B cell (primary cell): ENCODE measurements around the gene GAB4. TPM values are rescaled to one million over a fixed set of nuclear protein-coding genes. Genes with fewer than 3 reads are reported as not detected.

ENCODE experiments used
- ATAC-seq: fragments of 200-7000 bp; cut with Tn5 transposase; one replicate; pipeline ENCODE4 v1.10.0; 2021; ENCODE audit warnings: low read depth, mild to moderate bottlenecking, moderate number of reproducible peaks, moderate library complexity
- CTCF ChIA-PET: fragments of 350-600 bp; sonication (Branson Sonifier 250); formaldehyde crosslinking; loops from one replicate; lab custom pipeline; 2021; ENCODE audit warnings: antibody characterized with exemption, inconsistent platforms; lab: Charles Lee
- POLR2A ChIA-PET: fragments of 350-600 bp; sonication (Branson Sonifier 250); formaldehyde crosslinking; loops from one replicate; lab custom pipeline; 2021; ENCODE audit warnings: antibody characterized with exemption; lab: Charles Lee
- DNase-seq: peaks from one replicate; pipeline ENCODE4 v3.0.0; 2013
- H2AFZ ChIP-seq: 2 replicates; pipeline ENCODE4 v1.6.1; 2012; ENCODE audit warnings: mild to moderate bottlenecking, low read depth, low read length; ENCODE audit not compliant: insufficient read depth, poor library complexity, severe bottlenecking
- H3K27ac ChIP-seq, 2 donors: 1 replicate in 1 of 2; 2 replicates in 1 of 2; pipeline ENCODE4 v1.5.1; 2012 to 2013; ENCODE audit warnings: low read length in 2 of 2, mild to moderate bottlenecking in 2 of 2, moderate library complexity in 1 of 2
- H3K27me3 ChIP-seq, 4 experiments: fragments of 200-600 bp in 1 of 4; sonication (generic) in 1 of 4; replicated peaks in 1 of 4; 1 replicate in 2 of 4; 2 replicates in 2 of 4; pipeline versions ENCODE4 v1.6.1 to v1.7.0; 2013 to 2016; ENCODE audit warnings: low read length in 3 of 4, mild to moderate bottlenecking in 2 of 4, mixed read lengths in 1 of 4, moderate library complexity in 1 of 4; ENCODE audit not compliant: insufficient read depth in 4 of 4, control insufficient read depth in 3 of 4; ENCODE audit errors: control extremely low read depth in 1 of 4
- H3K36me3 ChIP-seq, 2 experiments: replicated peaks in 1 of 2; 1 replicate in 1 of 2; 2 replicates in 1 of 2; pipeline versions ENCODE4 v1.6.1 to v1.7.1; 2013; ENCODE audit warnings: low read length in 1 of 2; ENCODE audit not compliant: insufficient read depth in 2 of 2, control insufficient read depth in 1 of 2; ENCODE audit errors: control extremely low read depth in 1 of 2, extremely low read depth in 1 of 2
- H3K4me1 ChIP-seq, 2 donors: fragments of 200-600 bp in 1 of 2; sonication (generic) in 1 of 2; 1 replicate in 1 of 2; 2 replicates in 1 of 2; pipeline versions ENCODE4 v1.5.1 to v1.6.1; 2013 to 2017; ENCODE audit warnings: low read length in 2 of 2; ENCODE audit not compliant: control insufficient read depth in 2 of 2, insufficient read depth in 2 of 2
- H3K4me2 ChIP-seq: replicated peaks from 2 replicates; pipeline ENCODE3; 2012; ENCODE audit warnings: mild to moderate bottlenecking, low read depth, low read length; ENCODE audit not compliant: poor library complexity, severe bottlenecking
- H3K4me3 ChIP-seq, 5 experiments: fragments of 200-600 bp in 1 of 5; sonication (generic) in 1 of 5; 1 replicate in 3 of 5; 2 replicates in 2 of 5; pipeline versions ENCODE4 v1.5.1 to v1.7.0; 2011 to 2016; ENCODE audit warnings: low read length in 4 of 5, mild to moderate bottlenecking in 4 of 5, low read depth in 2 of 5, control low read depth in 1 of 5, moderate library complexity in 1 of 5; ENCODE audit not compliant: insufficient read depth in 1 of 5; ENCODE audit errors: control extremely low read depth in 1 of 5, extremely low read depth in 1 of 5
- H3K79me2 ChIP-seq: fragments of 200-600 bp; sonication (generic); one replicate; pipeline ENCODE4 v1.6.0; 2016; ENCODE audit warnings: low read length; ENCODE audit not compliant: control insufficient read depth, insufficient read depth
- H3K9ac ChIP-seq: fragments of 200-600 bp; sonication (generic); 2 replicates; pipeline ENCODE4 v1.6.1; 2017; ENCODE audit warnings: mild to moderate bottlenecking, low read length, moderate library complexity
- H3K9me3 ChIP-seq, 3 donors: one replicate each; pipeline versions ENCODE4 v1.6.1 to v1.7.1; 2013; ENCODE audit warnings: low read length in 2 of 3; ENCODE audit not compliant: control insufficient read depth in 2 of 3, insufficient read depth in 1 of 3; ENCODE audit errors: control extremely low read depth in 1 of 3
- H4K20me1 ChIP-seq: 2 replicates; pipeline ENCODE4 v1.6.0; 2012; ENCODE audit warnings: mild to moderate bottlenecking, low read length; ENCODE audit not compliant: insufficient read depth, control insufficient read depth, poor library complexity, severe bottlenecking
- H3K27ac Mint-ChIP-seq: one replicate; pipeline ENCODE4 v1.8.0; 2021; ENCODE audit warnings: mixed read lengths
- H3K27me3 Mint-ChIP-seq: one replicate; pipeline ENCODE4 v1.8.0; 2021; ENCODE audit warnings: mixed read lengths
- H3K4me1 Mint-ChIP-seq: one replicate; pipeline ENCODE4 v1.8.0; 2021; ENCODE audit warnings: mixed read lengths
- H3K4me3 Mint-ChIP-seq: one replicate; pipeline ENCODE4 v1.8.0; 2021; ENCODE audit warnings: mixed read lengths
- H3K9me3 Mint-ChIP-seq: one replicate; pipeline ENCODE4 v1.8.0; 2022; ENCODE audit warnings: mixed read lengths; ENCODE audit not compliant: insufficient read depth
- EZH2 ChIP-seq: IDR thresholded peaks from 2 replicates; pipeline ENCODE4 v1.6.1; 2012; ENCODE audit warnings: borderline replicate concordance, low read depth, mild to moderate bottlenecking, moderate library complexity, low read length; ENCODE audit not compliant: insufficient read depth, poor library complexity, severe bottlenecking
- WGBS: methylation state at CpG from one replicate; pipeline ENCODE4 v1.1.5; 2013; ENCODE audit warnings: missing lambda C conversion rate; ENCODE audit not compliant: insufficient coverage; 5-methylcytosine and 5-hydroxymethylcytosine counted together
- intact Hi-C: fragments of 100-400 bp; cut with micrococcal nuclease; formaldehyde crosslinking; loops from one replicate; pipeline ENCODE4 v1.10.0; 2022
- polyA plus RNA-seq: library from polyadenylated mRNA; depleted of rRNA; stranded (reverse); fragments of >200 nt; gene quantifications from 2 replicates; pipeline ENCODE4 v1.2.3, GENCODE V29; 2012
- total RNA-seq, 2 donors: library from RNA; stranded (reverse); fragments of 120-200 nt in 1 of 2; gene quantifications; 1 replicate in 1 of 2; 2 replicates in 1 of 2; pipeline versions ENCODE4 v1.2.3 to v1.2.4, GENCODE V29; 2013 to 2022
- TF ChIP-seq, protein P1 (sequence below): fragments of 200-600 bp; IDR thresholded peaks from one replicate; pipeline ENCODE4 v1.8.0; 2022; ENCODE audit warnings: antibody characterized with exemption, mild to moderate bottlenecking

Gene GAB4
- total and polyA plus RNA-seq, 2 donors (not counting 1 experiment from before 2014, with no cell fraction given) = not detected

DNA sequence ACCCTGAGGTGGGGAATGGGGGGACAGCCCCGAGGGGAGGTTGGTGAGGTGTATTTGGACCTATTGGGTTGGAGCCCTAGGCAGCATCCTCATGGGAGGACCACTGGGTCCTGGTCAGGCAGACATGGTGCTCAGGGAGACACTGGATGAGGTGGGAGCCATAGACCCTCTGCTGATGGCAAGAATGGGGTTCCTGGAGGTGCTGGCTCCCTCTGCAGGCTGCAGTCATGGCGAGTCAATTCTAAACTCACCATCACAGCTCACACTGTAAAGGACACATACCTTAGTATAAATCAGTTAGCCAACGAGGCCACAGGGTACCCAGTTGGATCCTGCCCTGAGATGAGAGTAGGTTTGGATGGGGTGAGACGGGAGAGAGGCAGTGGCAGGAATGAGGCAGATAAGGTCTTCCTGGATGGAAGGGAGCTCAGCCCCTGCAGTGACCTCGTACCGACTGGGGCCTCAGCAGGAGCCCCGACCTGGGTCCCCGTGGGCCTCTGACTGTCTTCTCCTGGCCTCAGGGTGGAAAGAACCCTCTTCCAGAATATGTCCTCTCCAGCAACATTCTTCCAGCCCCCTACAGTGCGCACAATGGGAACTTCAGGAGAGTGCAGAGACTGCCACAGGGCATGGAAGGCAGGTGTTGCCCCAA, 1.7 kb upstream of the GAB4 start:
- Histone ChIP-seq H3K9me3 (peaks cover 0 to 11% (median 0%) of the 10 kb centered on the region in 3 donors), H3K27me3 (peaks cover 0 to 20% (median 2%) of the 10 kb centered on the region in 4 experiments), H3K27ac (no peak overlapping the region), H3K79me2 (no peaks in the 10 kb centered on the region), H2AFZ (no peak overlapping the region), H4K20me1 (no peaks in the 10 kb centered on the region), H3K9ac (no peak overlapping the region), H3K4me2 (no peak overlapping the region), H3K4me3 (no peak overlapping the region), H3K36me3 (no peaks in the 10 kb centered on the region), H3K4me1 (no peaks in the 10 kb centered on the region)
- no peak for TF ChIP-seq EZH2
- TF ChIP-seq, protein P1, sequence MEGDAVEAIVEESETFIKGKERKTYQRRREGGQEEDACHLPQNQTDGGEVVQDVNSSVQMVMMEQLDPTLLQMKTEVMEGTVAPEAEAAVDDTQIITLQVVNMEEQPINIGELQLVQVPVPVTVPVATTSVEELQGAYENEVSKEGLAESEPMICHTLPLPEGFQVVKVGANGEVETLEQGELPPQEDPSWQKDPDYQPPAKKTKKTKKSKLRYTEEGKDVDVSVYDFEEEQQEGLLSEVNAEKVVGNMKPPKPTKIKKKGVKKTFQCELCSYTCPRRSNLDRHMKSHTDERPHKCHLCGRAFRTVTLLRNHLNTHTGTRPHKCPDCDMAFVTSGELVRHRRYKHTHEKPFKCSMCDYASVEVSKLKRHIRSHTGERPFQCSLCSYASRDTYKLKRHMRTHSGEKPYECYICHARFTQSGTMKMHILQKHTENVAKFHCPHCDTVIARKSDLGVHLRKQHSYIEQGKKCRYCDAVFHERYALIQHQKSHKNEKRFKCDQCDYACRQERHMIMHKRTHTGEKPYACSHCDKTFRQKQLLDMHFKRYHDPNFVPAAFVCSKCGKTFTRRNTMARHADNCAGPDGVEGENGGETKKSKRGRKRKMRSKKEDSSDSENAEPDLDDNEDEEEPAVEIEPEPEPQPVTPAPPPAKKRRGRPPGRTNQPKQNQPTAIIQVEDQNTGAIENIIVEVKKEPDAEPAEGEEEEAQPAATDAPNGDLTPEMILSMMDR = no peak
- ChIA-PET CTCF (no interaction called here), POLR2A (no interaction called here)
- DNase-seq = no peak
- H3K27ac Mint-ChIP-seq = no peak overlapping the region
- ATAC-seq = no peak
- H3K9me3 Mint-ChIP-seq = peaks cover 4% of the 10 kb centered on the region
- no peaks in the 10 kb centered on the region for H3K4me1 Mint-ChIP-seq
- H3K27me3 Mint-ChIP-seq = peaks cover 50% of the 10 kb centered on the region
- 100% methylated on average over 6 of the region's 9 CpGs for WGBS
- no peak overlapping the region for H3K4me3 Mint-ChIP-seq
- intact Hi-C loops = no loop called here

DNA sequence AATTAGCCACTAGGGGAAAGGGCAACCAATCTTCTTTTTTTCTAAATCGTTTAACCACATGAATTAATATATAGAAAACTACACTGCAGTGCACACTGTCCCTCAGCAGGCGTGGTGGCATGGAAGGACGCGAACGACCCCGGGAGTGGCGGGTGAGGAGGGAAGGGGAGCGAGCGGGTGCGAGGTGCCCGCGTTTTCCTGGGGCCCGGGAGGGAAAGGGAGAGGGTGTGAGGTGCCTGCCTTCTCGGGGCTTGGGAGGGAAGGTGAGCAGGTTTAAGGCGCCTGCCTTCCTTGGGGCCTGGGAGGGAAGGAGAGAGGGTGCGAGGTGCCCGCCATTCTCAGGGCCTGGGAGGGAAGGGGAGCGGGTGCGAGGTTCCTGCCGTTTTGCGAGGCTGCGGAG, 765 bp downstream of the GAB4 start:
- DNase-seq (no peak), ATAC-seq (no peak)
- peaks cover 8% of the 10 kb centered on the region for H3K9me3 Mint-ChIP-seq
- H3K4me1 ChIP-seq = no peaks in the 10 kb centered on the region
- no peak overlapping the region for H3K4me3 ChIP-seq
- H2AFZ ChIP-seq = no peak overlapping the region
- peaks cover 0 to 11% (median 0%) of the 10 kb centered on the region in 3 donors for H3K9me3 ChIP-seq
- no peak for TF ChIP-seq EZH2
- TF ChIP-seq, protein P1 = no peak
- H3K4me2 ChIP-seq = no peak overlapping the region
- H3K27me3 ChIP-seq = peaks cover 0 to 20% (median 4%) of the 10 kb centered on the region in 4 experiments
- H3K9ac ChIP-seq = no peak overlapping the region
- no peak overlapping the region for H3K27ac Mint-ChIP-seq
- no peak overlapping the region for H3K27ac ChIP-seq
- intact Hi-C loops = no loop called here
- 28% methylated on average over 18 of the region's 22 CpGs for WGBS
- H3K27me3 Mint-ChIP-seq = peaks cover 60% of the 10 kb centered on the region
- no peaks in the 10 kb centered on the region for H3K4me1 Mint-ChIP-seq
- ChIA-PET POLR2A (no interaction called here), CTCF (no interaction called here)
- no peaks in the 10 kb centered on the region for H3K36me3 ChIP-seq
- no peak overlapping the region for H3K4me3 Mint-ChIP-seq
- no peaks in the 10 kb centered on the region for H3K79me2 ChIP-seq
- no peaks in the 10 kb centered on the region for H4K20me1 ChIP-seq
